Gastroesophageal sphincter (tissue), 3 donors: ENCODE results near the gene YWHAB.

Experiments used
- CTCF ChIP-seq, 4 experiments: fragments of 200-600 bp in 2 of 4; fragments of 450-650 bp in 2 of 4; sonication (generic) in 1 of 4; IDR thresholded peaks; one replicate each; pipeline ENCODE4 v1.5.1; 2017 to 2019; ENCODE audit warnings: antibody characterized with exemption in 4 of 4, mild to moderate bottlenecking in 2 of 4, moderate library complexity in 2 of 4
- EP300 ChIP-seq: sonication (generic); formaldehyde crosslinking; IDR thresholded peaks from one replicate; pipeline ENCODE4 v1.6.1; 2017; ENCODE audit warnings: antibody characterized with exemption, mild to moderate bottlenecking
- POLR2A ChIP-seq, 2 donors: fragments of 450-650 bp; IDR thresholded peaks; one replicate each; pipeline ENCODE4 v1.6.1; 2017; ENCODE audit warnings: antibody characterized with exemption in 2 of 2, mild to moderate bottlenecking in 2 of 2, moderate library complexity in 1 of 2
- POLR2AphosphoS5 ChIP-seq: sonication (generic); formaldehyde crosslinking; IDR thresholded peaks from one replicate; pipeline ENCODE4 v1.6.1; 2017; ENCODE audit warnings: antibody characterized with exemption

DNA sequence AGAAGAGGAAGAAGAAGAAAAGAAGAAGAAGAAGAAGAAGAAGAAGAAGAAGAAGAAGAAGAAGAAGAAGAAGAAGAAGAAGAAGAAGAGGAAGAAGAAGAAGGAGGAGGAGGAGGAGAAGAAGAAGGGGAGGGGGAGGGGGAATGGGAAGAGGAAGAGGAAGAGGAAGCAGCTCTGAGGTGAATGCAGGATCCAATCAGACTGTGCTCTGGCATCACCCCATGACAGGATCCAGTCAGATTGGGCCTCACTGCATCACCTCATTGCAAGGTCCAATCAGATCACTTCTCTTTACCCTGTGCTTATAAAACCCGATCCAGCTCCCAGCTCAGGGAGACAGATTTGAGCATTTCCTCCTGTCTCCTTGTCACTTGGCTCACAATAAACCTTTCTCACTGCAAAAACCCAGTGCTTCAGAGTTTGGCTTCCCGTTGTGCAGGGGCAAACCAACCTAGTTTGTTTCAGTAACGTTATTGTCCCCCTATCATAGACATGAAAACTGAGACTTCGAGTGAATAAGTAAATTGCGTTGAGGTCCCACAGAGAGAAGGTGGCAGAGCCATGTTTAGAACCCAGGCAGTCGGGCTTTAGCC, 28.6 kb upstream of the YWHAB start:
- TF ChIP-seq EP300 (no peak), CTCF (IDR thresholded peaks at IDR 0.05) (no peak), POLR2AphosphoS5 (no peak), POLR2A (IDR thresholded peaks at IDR 0.05) (no peak)
